Measurements from ENCODE around the gene SSC4D.

SSC4D gene

DNA sequence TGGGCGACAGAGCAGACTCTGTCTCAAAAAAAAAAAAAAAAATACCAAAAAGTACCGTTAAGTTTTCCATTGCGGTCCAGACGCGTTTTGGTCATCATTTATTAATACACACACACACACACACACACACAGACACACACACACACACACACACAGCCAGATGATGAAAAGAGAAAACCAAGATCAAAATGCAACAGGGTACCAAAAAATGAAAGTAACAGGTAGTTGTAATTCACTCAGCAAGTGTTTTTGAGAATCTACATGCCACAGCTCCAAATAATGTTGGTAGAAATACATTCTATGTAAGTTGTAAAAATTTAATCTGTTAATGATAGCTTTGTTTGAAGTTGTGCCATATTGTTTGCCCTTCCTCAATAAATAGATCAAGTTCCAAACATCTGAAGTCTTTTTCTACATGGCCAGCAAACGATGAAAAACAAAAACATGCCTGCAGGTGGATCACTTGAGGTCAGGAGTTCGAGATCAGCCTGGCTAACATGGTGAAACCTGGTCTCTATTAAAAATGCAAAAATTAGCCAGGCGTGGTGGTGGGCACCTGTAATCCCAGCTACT lies 60.1 kb downstream of the SSC4D start:
- no peak for TF ChIP-seq ZFX (IDR thresholded peaks at IDR 0.05)
- TF ChIP-seq, protein P1, sequence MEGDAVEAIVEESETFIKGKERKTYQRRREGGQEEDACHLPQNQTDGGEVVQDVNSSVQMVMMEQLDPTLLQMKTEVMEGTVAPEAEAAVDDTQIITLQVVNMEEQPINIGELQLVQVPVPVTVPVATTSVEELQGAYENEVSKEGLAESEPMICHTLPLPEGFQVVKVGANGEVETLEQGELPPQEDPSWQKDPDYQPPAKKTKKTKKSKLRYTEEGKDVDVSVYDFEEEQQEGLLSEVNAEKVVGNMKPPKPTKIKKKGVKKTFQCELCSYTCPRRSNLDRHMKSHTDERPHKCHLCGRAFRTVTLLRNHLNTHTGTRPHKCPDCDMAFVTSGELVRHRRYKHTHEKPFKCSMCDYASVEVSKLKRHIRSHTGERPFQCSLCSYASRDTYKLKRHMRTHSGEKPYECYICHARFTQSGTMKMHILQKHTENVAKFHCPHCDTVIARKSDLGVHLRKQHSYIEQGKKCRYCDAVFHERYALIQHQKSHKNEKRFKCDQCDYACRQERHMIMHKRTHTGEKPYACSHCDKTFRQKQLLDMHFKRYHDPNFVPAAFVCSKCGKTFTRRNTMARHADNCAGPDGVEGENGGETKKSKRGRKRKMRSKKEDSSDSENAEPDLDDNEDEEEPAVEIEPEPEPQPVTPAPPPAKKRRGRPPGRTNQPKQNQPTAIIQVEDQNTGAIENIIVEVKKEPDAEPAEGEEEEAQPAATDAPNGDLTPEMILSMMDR (conservative IDR thresholded peaks at IDR 0.05) = no peak
- no peak overlapping the region for H3K27ac ChIP-seq

DNA sequence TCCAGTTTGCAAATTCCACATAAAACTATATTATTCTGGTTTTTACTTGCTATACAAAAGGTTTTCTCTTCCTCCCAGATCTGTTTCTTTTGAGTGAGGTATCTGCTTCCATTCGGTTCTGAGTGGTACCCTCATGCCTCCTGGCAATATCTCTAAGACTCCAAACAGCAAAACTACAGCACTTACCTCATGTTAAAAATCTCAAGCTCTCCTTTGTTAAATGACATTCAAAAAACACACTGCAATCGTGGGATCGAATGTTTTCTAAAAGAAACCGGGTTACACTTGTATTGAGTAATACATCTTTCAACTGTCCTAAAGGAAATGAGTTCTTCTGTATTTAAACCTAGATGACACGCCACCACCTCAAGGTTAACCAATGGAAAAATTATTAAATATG lies 61.8 kb downstream of the SSC4D start:
- no peak overlapping the region for H3K27ac ChIP-seq
- no peak for TF ChIP-seq ZFX (IDR thresholded peaks at IDR 0.05)
- TF ChIP-seq, protein P1 (conservative IDR thresholded peaks at IDR 0.05) = no peak

DNA sequence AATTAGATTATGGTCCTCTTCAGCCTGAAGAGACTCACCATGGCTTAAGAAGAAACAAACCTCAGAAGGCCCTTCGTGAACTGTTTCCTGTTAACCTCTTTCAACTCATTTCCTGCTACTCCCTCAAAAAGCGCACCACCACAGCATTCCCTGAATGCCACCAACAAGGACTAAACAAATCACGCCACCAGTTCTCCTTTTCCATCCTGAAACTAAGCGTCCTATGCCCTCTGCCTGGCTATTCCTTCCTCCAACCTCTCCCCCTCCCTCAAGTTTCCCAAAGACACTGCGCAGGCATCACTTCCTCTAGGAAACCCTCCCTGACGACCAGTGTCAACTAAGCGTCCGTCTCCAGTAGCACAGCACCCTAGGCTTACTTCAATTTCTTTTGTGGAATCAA lies 62.7 kb downstream of the SSC4D start:
- no peak overlapping the region for H3K27ac ChIP-seq
- TF ChIP-seq ZFX (IDR thresholded peaks at IDR 0.05) = no peak
- TF ChIP-seq, protein P1 (conservative IDR thresholded peaks at IDR 0.05) = no peak

DNA sequence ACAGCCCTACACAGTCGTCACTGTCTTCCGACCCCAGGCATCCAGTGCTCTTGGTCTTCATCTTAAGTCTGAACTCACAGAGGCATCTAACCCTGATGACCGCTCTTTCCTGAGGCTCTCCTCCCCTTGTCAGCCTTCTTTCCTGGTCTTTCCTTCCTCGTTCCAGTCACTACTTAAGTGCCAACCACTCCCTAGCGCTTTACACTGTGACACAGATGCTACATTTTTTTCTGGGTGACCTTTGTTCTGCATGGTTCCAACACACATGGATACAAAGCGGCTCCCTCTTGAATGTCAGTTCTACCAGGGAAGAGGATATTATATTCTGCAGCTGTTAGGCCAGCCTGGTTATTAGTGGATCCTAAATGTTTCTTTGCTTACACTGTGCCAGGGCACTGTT lies 63.4 kb downstream of the SSC4D start:
- TF ChIP-seq, protein P1 (conservative IDR thresholded peaks at IDR 0.05) = no peak
- TF ChIP-seq ZFX (IDR thresholded peaks at IDR 0.05) = no peak

DNA sequence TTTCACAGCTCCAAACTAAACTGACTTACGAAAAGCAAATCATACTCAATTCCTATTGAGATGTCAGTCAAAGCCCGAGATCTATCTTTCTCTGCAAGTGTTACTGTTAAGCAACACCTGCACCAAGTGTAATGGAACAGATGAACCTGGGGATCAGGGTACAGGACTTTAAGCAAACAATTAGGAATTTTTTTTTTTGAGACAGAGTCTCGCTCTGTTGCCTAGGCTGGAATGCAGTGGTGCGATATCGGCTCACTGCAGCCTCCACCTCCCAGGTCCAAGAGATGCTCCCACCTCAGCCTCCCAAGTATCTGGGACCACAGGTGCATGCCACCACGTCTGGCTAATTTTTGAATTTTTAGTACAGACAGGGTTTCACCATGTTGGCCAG lies 65.6 kb downstream of the SSC4D start:
- TF ChIP-seq, protein P1 (conservative IDR thresholded peaks at IDR 0.05) = no peak
- TF ChIP-seq ZFX (IDR thresholded peaks at IDR 0.05) = no peak
- no peak overlapping the region for H3K27ac ChIP-seq

More for the DNA sequence above, 63.4 kb downstream of the SSC4D start:
- H3K27ac ChIP-seq = no peak overlapping the region

DNA sequence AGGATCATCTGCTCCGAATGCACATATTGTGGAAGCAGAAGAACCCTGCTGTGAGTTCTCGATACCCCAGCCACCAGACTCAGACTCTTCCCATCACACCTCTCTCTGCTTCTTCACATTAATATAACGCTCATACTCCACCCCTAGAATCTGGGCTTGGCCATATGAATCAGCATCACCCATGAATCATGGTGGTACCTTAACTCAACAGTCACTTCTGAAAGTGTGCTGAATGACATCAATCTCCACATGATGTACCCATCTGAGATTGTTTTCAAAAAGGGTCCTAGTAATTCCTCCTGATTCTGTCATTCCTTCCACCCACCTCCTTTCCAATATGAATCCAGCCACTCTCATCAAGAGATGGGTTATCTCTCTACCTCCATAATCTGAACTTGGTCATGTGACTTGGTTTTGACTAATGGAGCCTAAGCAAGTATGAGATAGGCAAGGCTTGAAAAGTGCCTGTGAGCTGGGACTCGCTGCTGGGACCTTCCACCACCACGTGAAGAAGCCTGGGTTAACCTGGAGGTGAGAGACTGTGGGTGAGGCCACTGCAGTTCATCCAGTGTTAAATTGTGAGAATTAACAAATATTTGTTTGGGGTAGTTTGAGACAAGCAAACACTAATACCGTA lies 66.1 kb downstream of the SSC4D start:
- no peak overlapping the region for H3K27ac ChIP-seq
- no peak for TF ChIP-seq ZFX (IDR thresholded peaks at IDR 0.05)
- TF ChIP-seq, protein P1 (conservative IDR thresholded peaks at IDR 0.05) = no peak

DNA sequence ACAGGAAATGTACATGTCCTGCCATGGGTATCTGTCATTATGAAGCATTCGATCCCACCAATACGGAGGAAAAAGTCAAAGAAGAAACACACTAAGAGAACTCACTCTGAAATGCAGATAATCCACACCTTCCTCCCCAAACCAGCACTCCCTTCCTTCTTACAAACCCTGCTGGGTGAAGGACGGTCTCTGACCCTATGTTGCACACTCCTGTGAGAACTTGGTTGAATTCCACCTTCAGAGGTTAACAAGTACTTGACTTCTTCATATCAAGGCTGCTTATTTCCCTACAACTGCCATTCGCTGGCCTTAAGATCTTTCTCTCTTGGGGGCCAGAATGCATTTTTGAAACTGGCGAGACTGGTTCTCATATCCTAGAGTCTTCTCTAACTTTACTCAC lies 67.3 kb downstream of the SSC4D start:
- no peak for TF ChIP-seq ZFX (IDR thresholded peaks at IDR 0.05)
- TF ChIP-seq, protein P1 (conservative IDR thresholded peaks at IDR 0.05) = no peak
- no peak overlapping the region for H3K27ac ChIP-seq
